ENCODE data around the gene MLH3. TPM values are rescaled to one million over a fixed set of nuclear protein-coding genes. Genes with fewer than 3 reads are reported as not detected.
A peak's percentile ranks its signal among the peaks of the same experiment; 100 is the strongest.
"Not testable (repeated sequence)": the region's sequence is repeated elsewhere in the genome, so short reads cannot be mapped to it uniquely, and the experiment has no call there.

The MLH3 gene
- total RNA-seq, 1 donor: 36.9 TPM

DNA sequence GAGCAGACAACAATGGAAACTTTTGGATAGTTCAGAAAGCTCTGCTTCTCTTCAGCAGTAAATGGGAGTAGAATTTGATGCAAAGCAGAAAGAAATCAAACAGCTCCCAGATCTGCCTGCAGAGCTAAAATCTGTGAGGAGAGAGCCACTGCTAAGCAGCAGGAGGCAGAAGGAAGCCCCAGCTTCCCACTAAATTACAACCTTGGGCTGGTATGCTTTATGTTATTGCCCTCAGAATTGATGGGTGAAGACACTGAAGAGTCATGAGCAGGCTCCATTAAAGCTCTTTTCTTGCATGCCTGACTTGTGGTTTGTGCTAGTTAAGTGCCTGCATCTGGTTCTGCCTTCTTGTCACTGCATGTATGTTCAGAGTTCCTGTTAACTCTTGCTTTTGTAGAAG is 26.5 kb upstream of the MLH3 start:
- no peaks in the 10 kb centered on the region for H3K27me3 ChIP-seq (ENCODE audit: insufficient read depth, low read length)
- no peaks in the 10 kb centered on the region for H3K9me3 ChIP-seq (ENCODE audit: low read depth, low read length)
- no peaks in the 10 kb centered on the region for H3K4me1 ChIP-seq (ENCODE audit: insufficient read depth, low read length)
- H3K4me3 ChIP-seq (ENCODE audit: low read length): no peak overlapping the region

DNA sequence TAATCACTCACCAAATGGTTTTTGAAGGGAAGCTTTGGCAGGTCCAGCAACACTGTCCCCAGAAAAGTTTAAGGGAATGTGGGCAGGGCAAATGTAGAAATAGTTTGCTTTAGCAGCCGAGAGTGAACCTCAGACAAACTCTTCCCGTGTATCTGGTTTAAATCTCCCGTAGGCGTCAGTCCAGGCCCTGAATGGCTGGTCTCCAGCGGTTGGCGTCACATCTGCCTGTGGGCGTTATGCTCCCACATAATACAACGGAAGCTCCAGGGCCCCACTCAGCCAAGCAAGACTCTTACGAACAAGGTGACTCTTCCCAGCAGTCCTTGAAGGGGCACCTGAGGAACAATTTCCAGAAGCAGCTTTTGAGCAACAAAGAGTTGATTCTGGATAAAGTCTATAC is 19.1 kb upstream of the MLH3 start:
- no peaks in the 10 kb centered on the region for H3K9me3 ChIP-seq (ENCODE audit: low read depth, low read length)
- H3K4me1 ChIP-seq (ENCODE audit: insufficient read depth, low read length): peaks cover 20% of the 10 kb centered on the region
- no peaks in the 10 kb centered on the region for H3K27me3 ChIP-seq (ENCODE audit: insufficient read depth, low read length)
- no peak overlapping the region for H3K4me3 ChIP-seq (ENCODE audit: low read length)

GRCh38 chr14:75069811-75070145 is 18.5 kb upstream of the MLH3 start:
- peak overlapping the region; percentile 53 for H3K4me3 ChIP-seq (ENCODE audit: low read length)
- no peaks in the 10 kb centered on the region for H3K27me3 ChIP-seq (ENCODE audit: insufficient read depth, low read length)
- H3K4me1 ChIP-seq (ENCODE audit: insufficient read depth, low read length): peaks cover 20% of the 10 kb centered on the region
- no peaks in the 10 kb centered on the region for H3K9me3 ChIP-seq (ENCODE audit: low read depth, low read length)

DNA sequence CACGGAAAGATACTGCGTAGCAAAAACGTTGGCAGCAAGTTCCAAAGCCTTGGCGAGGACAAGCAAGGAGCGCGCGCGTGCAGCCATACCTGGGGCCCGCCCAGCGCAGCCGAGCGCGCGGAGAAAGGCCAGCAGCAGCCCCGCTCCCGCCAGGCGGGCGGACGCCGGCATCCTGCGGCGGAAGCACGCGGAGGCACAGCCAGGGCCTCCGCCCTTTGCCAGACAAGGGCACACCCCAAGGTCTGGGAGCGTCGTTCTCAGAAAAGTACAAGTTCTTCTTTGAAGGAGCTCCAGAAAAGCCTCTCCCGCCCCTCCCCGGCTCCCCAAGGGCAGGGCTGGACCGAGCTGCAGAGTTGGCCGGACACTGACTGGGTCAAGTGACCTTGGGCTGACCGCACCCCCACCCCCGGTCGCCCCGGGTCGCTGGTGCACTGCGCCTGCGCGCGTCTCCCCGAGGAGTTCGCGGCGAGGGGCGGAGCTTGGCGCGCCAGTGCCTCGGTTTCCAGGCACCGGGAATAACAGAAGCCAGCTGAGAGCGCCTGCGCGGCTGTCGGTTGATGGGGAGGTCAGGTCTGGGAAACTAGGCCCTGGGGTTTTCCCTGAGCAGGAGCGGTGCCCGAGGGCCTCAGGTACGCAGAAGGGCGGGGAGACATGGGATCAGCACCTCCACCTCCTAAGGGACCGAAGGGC is 18.0 kb upstream of the MLH3 start, which contains the start of gene ZC2HC1C:
Gene ZC2HC1C, plus strand, starts transcription at position 521 of the 690 bp plus-strand sequence. CDS start 933 bp downstream, outside the sequence.
- Histone ChIP-seq H3K4me1 (ENCODE audit: insufficient read depth, low read length) (peaks cover 21% of the 10 kb centered on the region), H3K9me3 (ENCODE audit: low read depth, low read length) (no peaks in the 10 kb centered on the region), H3K27me3 (ENCODE audit: insufficient read depth, low read length) (no peaks in the 10 kb centered on the region), H3K4me3 (ENCODE audit: low read length) (peak within 1 kb of the TSS; percentile 53)

DNA sequence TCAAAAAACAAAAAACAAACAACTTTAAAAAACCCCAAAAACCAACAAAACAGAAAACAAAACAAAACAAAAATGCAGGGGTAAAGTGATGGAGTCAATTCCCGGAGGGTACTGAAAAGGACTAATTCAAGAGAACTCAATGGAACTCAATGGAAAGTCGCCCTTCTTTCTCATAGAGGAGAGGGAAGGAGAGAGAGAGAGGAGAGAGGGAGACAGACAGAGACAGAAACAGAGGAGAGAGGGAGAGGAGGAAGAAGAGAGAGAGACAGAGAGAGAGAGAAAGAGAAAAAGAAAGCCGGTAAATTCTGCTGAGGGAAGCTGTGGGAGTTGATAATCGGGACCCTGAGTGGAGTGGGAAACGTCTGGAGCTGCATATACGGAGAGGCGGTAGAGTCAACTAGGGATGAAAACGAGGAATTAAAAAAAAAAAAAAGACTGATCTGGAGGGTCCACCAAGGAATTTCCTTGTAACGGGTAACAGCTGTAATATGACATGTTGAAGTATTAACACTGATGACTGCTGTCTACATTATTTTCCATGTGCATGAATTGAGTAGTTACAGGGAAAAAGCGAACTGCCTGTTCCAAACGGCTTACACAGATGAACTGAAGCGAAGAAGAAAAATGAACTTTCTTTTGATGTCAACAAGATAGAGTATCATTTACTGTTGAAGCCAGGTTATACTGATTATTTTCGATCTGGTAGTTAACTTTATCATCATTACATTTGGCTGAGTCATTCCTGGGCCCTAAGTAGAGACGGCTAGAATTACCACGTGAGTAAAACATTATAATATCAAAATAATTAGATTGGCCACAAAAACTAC is 17.2 kb upstream of the MLH3 start:
- Histone ChIP-seq H3K4me1 (ENCODE audit: insufficient read depth, low read length) (peaks cover 24% of the 10 kb centered on the region), H3K9me3 (ENCODE audit: low read depth, low read length) (no peaks in the 10 kb centered on the region), H3K4me3 (ENCODE audit: low read length) (peak overlapping the region; percentile 53), H3K27me3 (ENCODE audit: insufficient read depth, low read length) (no peaks in the 10 kb centered on the region)

DNA sequence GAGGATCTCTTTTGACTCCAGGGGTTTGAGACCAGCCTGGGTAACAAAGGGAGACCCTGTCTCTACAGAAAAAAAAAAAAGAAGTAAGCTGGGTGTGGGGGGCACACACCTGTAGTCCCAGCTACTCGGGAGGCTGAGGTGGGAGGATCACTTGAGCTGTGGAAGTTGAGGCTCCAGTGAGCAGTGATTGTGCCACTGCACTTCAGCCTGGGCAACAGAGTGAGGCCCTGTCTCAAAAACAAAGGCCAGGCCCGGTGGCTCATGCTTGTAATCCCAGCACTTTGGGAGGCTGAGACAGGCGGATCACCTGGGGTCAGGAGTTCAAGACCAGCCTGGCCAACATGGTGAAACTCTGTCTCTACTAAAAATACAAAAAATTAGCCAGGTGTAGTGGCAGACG is 16.5 kb upstream of the MLH3 start:
- peaks cover 32% of the 10 kb centered on the region for H3K4me1 ChIP-seq (ENCODE audit: insufficient read depth, low read length)
- H3K9me3 ChIP-seq (ENCODE audit: low read depth, low read length); H3K4me3 ChIP-seq (ENCODE audit: low read length); H3K27me3 ChIP-seq (ENCODE audit: insufficient read depth, low read length): not testable (repeated sequence)

DNA sequence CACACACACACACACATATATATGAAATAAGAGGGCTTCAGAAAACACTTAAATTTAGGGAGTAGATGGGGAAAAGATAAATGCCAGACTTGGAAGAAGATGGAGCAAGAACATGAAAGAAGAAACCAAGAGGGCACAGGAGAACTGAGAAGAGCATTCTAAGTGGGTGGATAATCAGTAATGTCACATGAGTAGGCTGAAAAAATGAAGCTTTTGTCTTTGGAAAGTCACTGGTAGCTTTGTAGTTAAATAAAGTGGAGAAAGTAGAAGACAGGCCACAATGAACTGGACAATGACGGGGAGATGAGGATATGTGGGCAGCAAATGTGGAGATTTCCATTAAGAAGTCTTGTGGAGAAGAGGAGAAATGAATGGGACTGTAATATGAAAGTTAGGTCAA is 15.9 kb upstream of the MLH3 start:
- Histone ChIP-seq H3K27me3 (ENCODE audit: insufficient read depth, low read length) (no peaks in the 10 kb centered on the region), H3K4me3 (ENCODE audit: low read length) (no peak overlapping the region), H3K9me3 (ENCODE audit: low read depth, low read length) (no peaks in the 10 kb centered on the region), H3K4me1 (ENCODE audit: insufficient read depth, low read length) (peaks cover 33% of the 10 kb centered on the region)

DNA sequence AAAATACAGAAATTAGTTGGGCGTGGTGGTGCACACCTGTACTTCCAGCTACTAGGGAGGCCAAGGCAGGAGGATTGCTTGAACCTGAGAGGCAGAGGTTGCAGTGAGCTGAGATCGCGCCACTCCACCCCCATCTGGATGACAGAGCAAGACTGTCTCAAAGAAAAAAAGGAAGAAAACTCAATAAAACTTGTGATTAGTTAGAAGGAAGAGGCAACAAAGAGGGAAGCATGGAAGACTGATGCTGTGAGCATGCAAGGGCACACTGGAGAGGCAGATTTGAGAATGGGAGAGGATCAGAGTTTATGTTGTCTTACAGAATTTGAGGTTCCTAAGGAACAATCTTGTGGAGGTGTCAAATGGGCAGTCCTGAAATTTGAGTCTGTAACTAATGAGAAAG is 15.4 kb upstream of the MLH3 start:
- H3K4me1 ChIP-seq (ENCODE audit: insufficient read depth, low read length): peaks cover 33% of the 10 kb centered on the region
- no peak overlapping the region for H3K4me3 ChIP-seq (ENCODE audit: low read length)
- no peaks in the 10 kb centered on the region for H3K27me3 ChIP-seq (ENCODE audit: insufficient read depth, low read length)
- no peaks in the 10 kb centered on the region for H3K9me3 ChIP-seq (ENCODE audit: low read depth, low read length)

- Histone ChIP-seq H3K4me3 (ENCODE audit: low read length) (peak overlapping the region; percentile 91), H3K4me1 (ENCODE audit: insufficient read depth, low read length) (peaks cover 26% of the 10 kb centered on the region), H3K9me3 (ENCODE audit: low read depth, low read length) (no peaks in the 10 kb centered on the region), H3K27me3 (ENCODE audit: insufficient read depth, low read length) (no peaks in the 10 kb centered on the region)
These were observed 12.9 kb upstream of the MLH3 start for GRCh38 chr14:75064205-75064567.

GRCh38 chr14:75063491-75064204 is 12.4 kb upstream of the MLH3 start, which contains the start of gene ACYP1:
Gene ACYP1 (minus strand): TSS chr14:75064024. CDS start chr14:75063553, 471 bp downstream.
- H3K27me3 ChIP-seq (ENCODE audit: insufficient read depth, low read length): no peaks in the 10 kb centered on the region
- peak within 1 kb of the TSS; percentile 91 for H3K4me3 ChIP-seq (ENCODE audit: low read length)
- no peaks in the 10 kb centered on the region for H3K9me3 ChIP-seq (ENCODE audit: low read depth, low read length)
- peaks cover 21% of the 10 kb centered on the region for H3K4me1 ChIP-seq (ENCODE audit: insufficient read depth, low read length)

DNA sequence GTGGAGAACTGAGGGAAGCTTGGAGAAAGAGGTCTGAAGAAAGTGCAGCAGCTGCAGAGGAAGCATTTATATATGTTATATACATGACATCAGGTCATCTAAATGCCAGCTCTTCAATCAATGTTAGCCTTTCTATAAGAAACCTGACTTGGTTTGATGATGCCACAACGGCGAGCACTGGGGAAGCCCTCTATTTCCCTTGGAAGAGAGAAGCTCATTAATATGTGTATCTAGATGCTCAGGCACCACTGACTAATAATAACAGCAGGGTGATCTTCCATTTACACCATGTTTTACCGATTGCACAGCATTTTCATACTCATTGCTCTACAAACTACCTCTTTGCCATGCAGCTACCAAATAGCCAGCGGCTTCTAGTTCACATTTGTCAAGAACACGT is 11.7 kb upstream of the MLH3 start:
- Histone ChIP-seq H3K4me3 (ENCODE audit: low read length) (peak overlapping the region; percentile 91), H3K27me3 (ENCODE audit: insufficient read depth, low read length) (no peaks in the 10 kb centered on the region), H3K9me3 (ENCODE audit: low read depth, low read length) (no peaks in the 10 kb centered on the region), H3K4me1 (ENCODE audit: insufficient read depth, low read length) (peaks cover 14% of the 10 kb centered on the region)

GRCh38 chr14:75060420-75060819 is 9.2 kb upstream of the MLH3 start:
- no peaks in the 10 kb centered on the region for H3K9me3 ChIP-seq (ENCODE audit: low read depth, low read length)
- no peaks in the 10 kb centered on the region for H3K27me3 ChIP-seq (ENCODE audit: insufficient read depth, low read length)
- H3K4me3 ChIP-seq (ENCODE audit: low read length): no peak overlapping the region
- H3K4me1 ChIP-seq (ENCODE audit: insufficient read depth, low read length): peaks cover 14% of the 10 kb centered on the region

- peaks cover 14% of the 10 kb centered on the region for H3K4me1 ChIP-seq (ENCODE audit: insufficient read depth, low read length)
- H3K9me3 ChIP-seq (ENCODE audit: low read depth, low read length): no peaks in the 10 kb centered on the region
- no peak overlapping the region for H3K4me3 ChIP-seq (ENCODE audit: low read length)
- no peaks in the 10 kb centered on the region for H3K27me3 ChIP-seq (ENCODE audit: insufficient read depth, low read length)
These were observed 8.4 kb upstream of the MLH3 start for GRCh38 chr14:75059642-75060041.

GRCh38 chr14:75054421-75054820 is 3.2 kb upstream of the MLH3 start:
- H3K4me3 ChIP-seq (ENCODE audit: low read length): no peak overlapping the region
- peaks cover 19% of the 10 kb centered on the region for H3K4me1 ChIP-seq (ENCODE audit: insufficient read depth, low read length)
- H3K9me3 ChIP-seq (ENCODE audit: low read depth, low read length): no peaks in the 10 kb centered on the region
- no peaks in the 10 kb centered on the region for H3K27me3 ChIP-seq (ENCODE audit: insufficient read depth, low read length)
